ENCODE results near the gene CCDC157.

CCDC157 gene

DNA sequence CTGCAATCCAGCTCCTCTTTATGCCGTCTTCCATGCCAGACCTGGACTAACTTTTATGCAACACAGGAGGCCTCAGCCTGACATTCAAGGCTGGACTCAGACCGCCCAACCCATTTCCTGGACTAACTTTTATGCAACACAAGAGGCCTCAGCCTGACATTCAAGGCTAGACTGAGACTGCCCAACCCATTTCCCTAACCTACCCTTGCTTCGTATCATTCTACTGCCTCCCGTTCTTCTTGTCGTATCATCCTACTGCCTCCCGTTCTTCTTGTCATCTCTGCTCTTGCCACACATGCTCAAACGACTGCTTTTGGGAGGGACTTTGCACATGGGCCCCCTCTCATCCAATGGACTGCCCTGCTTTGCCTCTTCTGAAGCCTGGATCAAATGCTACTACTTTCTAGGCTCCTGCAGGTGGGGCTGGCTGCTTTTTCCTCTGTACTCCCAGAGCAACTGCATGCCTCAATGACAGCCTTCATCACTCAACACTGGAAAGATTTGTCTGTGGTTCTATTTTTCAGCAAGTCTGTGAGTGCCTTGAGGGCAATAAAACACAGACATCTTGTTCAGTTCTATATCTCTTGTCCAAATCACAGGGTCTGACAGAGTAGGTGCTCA lies 37.9 kb upstream of the CCDC157 start:
- no peak overlapping the region for H3K4me3 ChIP-seq (ENCODE audit: control insufficient read depth, low read depth, low read length)
- no peak for DNase-seq (ENCODE audit: low read depth)
- TF ChIP-seq CTCF (IDR thresholded peaks at IDR 0.05; ENCODE audit: control insufficient read depth, insufficient read depth, low read depth, low read length, missing control alignments), result no peak

- no peak overlapping the region for H3K4me3 ChIP-seq (ENCODE audit: control insufficient read depth, low read depth, low read length)
- no peak for DNase-seq (ENCODE audit: low read depth)
- no peak for TF ChIP-seq CTCF (IDR thresholded peaks at IDR 0.05; ENCODE audit: control insufficient read depth, insufficient read depth, low read depth, low read length, missing control alignments)
Measured at GRCh38 chr22:30320021-30320556, 36.7 kb upstream of the CCDC157 start.

GRCh38 chr22:30321461-30321860 lies 35.3 kb upstream of the CCDC157 start:
- no peak for DNase-seq (ENCODE audit: low read depth)
- TF ChIP-seq CTCF (IDR thresholded peaks at IDR 0.05; ENCODE audit: control insufficient read depth, insufficient read depth, low read depth, low read length, missing control alignments), result no peak
- no peak overlapping the region for H3K4me3 ChIP-seq (ENCODE audit: control insufficient read depth, low read depth, low read length)

GRCh38 chr22:30323246-30323645 lies 33.6 kb upstream of the CCDC157 start:
- no peak for TF ChIP-seq CTCF (IDR thresholded peaks at IDR 0.05; ENCODE audit: control insufficient read depth, insufficient read depth, low read depth, low read length, missing control alignments)
- H3K4me3 ChIP-seq (ENCODE audit: control insufficient read depth, low read depth, low read length), result no peak overlapping the region

DNA sequence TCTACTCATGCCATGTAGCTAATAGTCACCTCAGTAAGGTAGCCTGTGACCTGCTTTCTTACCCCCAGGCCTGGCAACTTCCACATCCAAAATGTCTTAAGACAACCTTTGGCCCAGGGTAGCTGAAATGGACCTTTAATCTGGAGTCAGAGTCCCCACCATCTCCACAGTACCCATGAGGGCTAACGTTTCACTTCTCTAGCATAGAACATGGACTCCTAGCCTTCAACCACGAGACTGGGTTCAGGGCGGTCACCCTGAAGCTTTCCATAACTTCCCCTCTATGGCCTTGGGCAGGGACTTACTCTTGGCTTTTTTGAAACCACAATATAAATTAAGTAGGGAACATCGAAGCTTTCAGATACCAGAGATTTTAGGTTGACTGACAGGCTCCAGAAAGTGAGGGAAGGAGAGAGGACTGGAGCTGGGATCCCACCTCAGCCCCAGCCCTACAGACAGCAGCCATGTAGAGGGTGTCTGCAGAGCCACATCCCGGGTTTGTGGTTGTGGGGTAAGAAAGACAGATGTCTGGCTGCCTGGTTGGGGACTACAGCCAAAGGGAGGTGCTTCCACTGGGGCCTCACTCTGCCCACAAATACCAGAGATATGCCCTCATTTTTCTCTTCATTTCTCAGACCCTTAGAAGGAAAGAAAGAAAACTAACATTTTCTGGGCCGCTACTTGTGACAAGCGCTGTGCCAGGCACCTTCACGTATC lies 32.6 kb upstream of the CCDC157 start:
- TF ChIP-seq CTCF (IDR thresholded peaks at IDR 0.05; ENCODE audit: control insufficient read depth, insufficient read depth, low read depth, low read length, missing control alignments), result no peak
- H3K4me3 ChIP-seq (ENCODE audit: control insufficient read depth, low read depth, low read length), result peak overlapping the region; percentile 37
- DNase-seq (ENCODE audit: low read depth), result no peak

More at GRCh38 chr22:30323246-30323645, 33.6 kb upstream of the CCDC157 start:
- no peak for DNase-seq (ENCODE audit: low read depth)

GRCh38 chr22:30325065-30325720 lies 31.6 kb upstream of the CCDC157 start:
- DNase-seq (ENCODE audit: low read depth), result peak; percentile 68
- H3K4me3 ChIP-seq (ENCODE audit: control insufficient read depth, low read depth, low read length), result peak overlapping the region; percentile 79

More at GRCh38 chr22:30325065-30325720, 31.6 kb upstream of the CCDC157 start:
- no peak for TF ChIP-seq CTCF (IDR thresholded peaks at IDR 0.05; ENCODE audit: control insufficient read depth, insufficient read depth, low read depth, low read length, missing control alignments)

All from AG09309 (cell line).